RCC 7860 (cell line): ENCODE data around the gene STX2.

Experiments used
- DNase-seq: peaks from one replicate; pipeline ENCODE4 v3.0.0-alpha.2; 2015; ENCODE audit warnings: low spot score
- FAIRE-seq: peaks from 2 replicates; lab custom pipeline; 2012; peaks lifted over from hg19 to GRCh38; lab: Jason Lieb, UNC

Gene STX2

GRCh38 chr12:130831876-130832405 lies 7.1 kb downstream of the STX2 start:
- FAIRE-seq (no peak), DNase-seq (no peak)

GRCh38 chr12:130831246-130831645 lies 7.8 kb downstream of the STX2 start:
- FAIRE-seq (no peak), DNase-seq (no peak)

GRCh38 chr12:130830246-130830551 lies 8.9 kb downstream of the STX2 start:
- FAIRE-seq (no peak), DNase-seq (no peak)

GRCh38 chr12:130829391-130830245 lies 9.4 kb downstream of the STX2 start:
- FAIRE-seq (no peak), DNase-seq (no peak)

- DNase-seq, result no peak
Observed at GRCh38 chr12:130828895-130829294, 10.2 kb downstream of the STX2 start.

GRCh38 chr12:130827432-130827831 lies 11.6 kb downstream of the STX2 start:
- no peak for DNase-seq
- FAIRE-seq, result no peak

More at GRCh38 chr12:130828895-130829294, 10.2 kb downstream of the STX2 start:
- no peak for FAIRE-seq

- DNase-seq (no peak), FAIRE-seq (no peak)
Observed at GRCh38 chr12:130826151-130826801, 12.8 kb downstream of the STX2 start.

GRCh38 chr12:130825771-130826150 lies 13.3 kb downstream of the STX2 start:
- FAIRE-seq (no peak), DNase-seq (no peak)

- DNase-seq, result no peak
- FAIRE-seq, result no peak
Observed at GRCh38 chr12:130819681-130820080, 19.4 kb downstream of the STX2 start.

- DNase-seq (no peak), FAIRE-seq (no peak)
Observed at GRCh38 chr12:130818635-130819576, 20.1 kb downstream of the STX2 start.

- no peak for DNase-seq
- no peak for FAIRE-seq
Observed at GRCh38 chr12:130818272-130818634, 20.8 kb downstream of the STX2 start.

- FAIRE-seq (no peak), DNase-seq (no peak)
Observed at GRCh38 chr12:130817804-130818203, 21.2 kb downstream of the STX2 start.

- FAIRE-seq, result no peak
- no peak for DNase-seq
Observed at GRCh38 chr12:130816097-130816496, 23.0 kb downstream of the STX2 start.

GRCh38 chr12:130815028-130815741 lies 23.9 kb downstream of the STX2 start:
- DNase-seq (no peak), FAIRE-seq (no peak)

- no peak for DNase-seq
- no peak for FAIRE-seq
Observed at GRCh38 chr12:130813949-130814348, 25.1 kb downstream of the STX2 start.

- FAIRE-seq (no peak), DNase-seq (no peak)
Observed at GRCh38 chr12:130813436-130813835, 25.6 kb downstream of the STX2 start.

- DNase-seq (no peak), FAIRE-seq (no peak)
Observed at GRCh38 chr12:130809791-130810190, 29.3 kb downstream of the STX2 start.

- no peak for FAIRE-seq
Observed at GRCh38 chr12:130807309-130807708, 31.7 kb downstream of the STX2 start.

GRCh38 chr12:130806574-130806973 lies 32.5 kb downstream of the STX2 start:
- FAIRE-seq (no peak), DNase-seq (no peak)

More at GRCh38 chr12:130807309-130807708, 31.7 kb downstream of the STX2 start:
- no peak for DNase-seq

- DNase-seq (no peak), FAIRE-seq (no peak)
Observed at GRCh38 chr12:130805635-130806034, 33.4 kb downstream of the STX2 start.
